GM21447 (cell line): ENCODE measurements around the gene IP6K3.

Experiments used
- ATAC-seq: cut with Tn5 transposase; IDR thresholded peaks from one replicate; pipeline ENCODE4 v1.9.1; 2021; ENCODE audit not compliant: unreplicated experiment

IP6K3 gene

GRCh38 chr6:33746651-33747100, at the start of gene IP6K3:
Gene IP6K3, minus strand, starts transcription at chr6:33746905. Its CDS starts 11,429 bp downstream, at chr6:33735476.
- no peak for ATAC-seq

- ATAC-seq = no peak
Observed at GRCh38 chr6:33794910-33795623, 48.4 kb upstream of the IP6K3 start.

GRCh38 chr6:33792981-33793380, 46.3 kb upstream of the IP6K3 start:
- no peak for ATAC-seq

- no peak for ATAC-seq
Observed at GRCh38 chr6:33791620-33792019, 44.9 kb upstream of the IP6K3 start.

- ATAC-seq = no peak
Observed at GRCh38 chr6:33790910-33791309, 44.2 kb upstream of the IP6K3 start.

GRCh38 chr6:33790379-33790778, 43.7 kb upstream of the IP6K3 start:
- no peak for ATAC-seq

- no peak for ATAC-seq
Observed at GRCh38 chr6:33789550-33789895, 42.8 kb upstream of the IP6K3 start.

GRCh38 chr6:33788694-33789549, 42.2 kb upstream of the IP6K3 start, which contains the start of gene LEMD2:
Gene LEMD2, minus strand, starts transcription at chr6:33789130. Its CDS starts 14 bp downstream, at chr6:33789116.
- peak; percentile 79 for ATAC-seq

GRCh38 chr6:33787954-33788693, 41.4 kb upstream of the IP6K3 start:
- ATAC-seq = peak; percentile 51

GRCh38 chr6:33787346-33787953, 40.7 kb upstream of the IP6K3 start:
- no peak for ATAC-seq

- no peak for ATAC-seq
Observed at GRCh38 chr6:33786736-33787135, 40.0 kb upstream of the IP6K3 start.

- no peak for ATAC-seq
Observed at GRCh38 chr6:33785778-33786177, 39.1 kb upstream of the IP6K3 start.

GRCh38 chr6:33784787-33785186, 38.1 kb upstream of the IP6K3 start:
- ATAC-seq = no peak

- ATAC-seq = no peak
Observed at GRCh38 chr6:33783781-33784520, 37.2 kb upstream of the IP6K3 start.

GRCh38 chr6:33782561-33782960, 35.9 kb upstream of the IP6K3 start:
- ATAC-seq = no peak

- ATAC-seq = no peak
Observed at GRCh38 chr6:33781131-33781975, 34.6 kb upstream of the IP6K3 start.

GRCh38 chr6:33779895-33780294, 33.2 kb upstream of the IP6K3 start:
- no peak for ATAC-seq

- no peak for ATAC-seq
Observed at GRCh38 chr6:33779290-33779689, 32.6 kb upstream of the IP6K3 start.

- ATAC-seq = no peak
Observed at GRCh38 chr6:33778444-33779121, 31.9 kb upstream of the IP6K3 start.
